Bronchial epithelial cell (primary cell): ENCODE data around the gene YIPF1. TPM values are rescaled to one million over a fixed set of nuclear protein-coding genes. Genes with fewer than 3 reads are reported as not detected.

ENCODE experiments used
- DNase-seq: peaks from one replicate; pipeline ENCODE4 v3.0.0-alpha.2; 2010; ENCODE audit warnings: low read depth
- FAIRE-seq: peaks from 2 replicates; lab custom pipeline; 2011; peaks lifted over from hg19 to GRCh38; lab: Jason Lieb, UNC
- H3K27me3 ChIP-seq: 2 replicates; pipeline ENCODE4 v1.5.1; 2011; ENCODE audit warnings: low read length; ENCODE audit not compliant: control insufficient read depth, insufficient read depth
- H3K36me3 ChIP-seq: 2 replicates; pipeline ENCODE4 v1.5.1; 2011; ENCODE audit warnings: low read length; ENCODE audit not compliant: control insufficient read depth, insufficient read depth
- H3K4me3 ChIP-seq: 2 replicates; pipeline ENCODE4 v1.5.1; 2011; ENCODE audit warnings: mild to moderate bottlenecking, low read depth, low read length, control low read depth
- CTCF ChIP-seq: IDR thresholded peaks from 2 replicates; pipeline ENCODE4 v1.5.1; 2011; ENCODE audit warnings: mild to moderate bottlenecking, moderate library complexity, low read length, control low read depth, inconsistent platforms; ENCODE audit not compliant: insufficient read depth, severe bottlenecking
- total RNA-seq: library from RNA; depleted of rRNA; stranded (reverse); fragments of >200 nt; gene quantifications from 2 replicates; pipeline ENCODE4 v1.2.1, GENCODE V29; 2014

Gene YIPF1
- total RNA-seq, 1 donor from 2014 or later: 18.7 TPM

- Histone ChIP-seq H3K27me3 (no peaks in the 10 kb centered on the region), H3K36me3 (no peaks in the 10 kb centered on the region), H3K4me3 (no peak overlapping the region)
- DNase-seq (no peak), FAIRE-seq (no peak)
- TF ChIP-seq CTCF: no peak
Measured at GRCh38 chr1:53902235-53903138, 12.9 kb upstream of the YIPF1 start.

DNA sequence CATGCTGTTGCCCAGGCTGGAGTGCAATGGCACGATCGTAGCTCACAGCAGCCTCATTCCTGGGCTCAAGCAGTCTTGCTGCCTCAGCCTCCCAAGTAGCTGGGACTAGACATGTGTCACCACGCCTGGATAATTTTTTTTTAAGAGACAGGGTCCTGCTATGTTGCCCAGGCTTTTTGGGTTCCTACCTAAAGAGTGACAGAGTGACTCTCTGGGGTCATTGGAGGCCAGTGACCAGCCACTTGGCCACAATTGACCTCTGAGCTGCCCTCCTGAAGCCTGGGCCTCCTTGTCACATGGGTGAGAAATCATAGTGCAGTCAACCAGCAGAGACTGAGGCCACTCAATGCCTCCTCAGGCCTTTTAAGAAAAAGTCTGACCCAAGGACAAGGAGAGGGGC is 10.1 kb upstream of the YIPF1 start:
- DNase-seq (no peak), FAIRE-seq (no peak)
- TF ChIP-seq CTCF: no peak
- no peak overlapping the region for H3K4me3 ChIP-seq
- H3K36me3 ChIP-seq: no peaks in the 10 kb centered on the region
- no peaks in the 10 kb centered on the region for H3K27me3 ChIP-seq

GRCh38 chr1:53899206-53899628 is 9.6 kb upstream of the YIPF1 start:
- no peak for TF ChIP-seq CTCF
- FAIRE-seq (no peak), DNase-seq (no peak)
- no peak overlapping the region for H3K4me3 ChIP-seq
- no peaks in the 10 kb centered on the region for H3K36me3 ChIP-seq
- H3K27me3 ChIP-seq: no peaks in the 10 kb centered on the region

DNA sequence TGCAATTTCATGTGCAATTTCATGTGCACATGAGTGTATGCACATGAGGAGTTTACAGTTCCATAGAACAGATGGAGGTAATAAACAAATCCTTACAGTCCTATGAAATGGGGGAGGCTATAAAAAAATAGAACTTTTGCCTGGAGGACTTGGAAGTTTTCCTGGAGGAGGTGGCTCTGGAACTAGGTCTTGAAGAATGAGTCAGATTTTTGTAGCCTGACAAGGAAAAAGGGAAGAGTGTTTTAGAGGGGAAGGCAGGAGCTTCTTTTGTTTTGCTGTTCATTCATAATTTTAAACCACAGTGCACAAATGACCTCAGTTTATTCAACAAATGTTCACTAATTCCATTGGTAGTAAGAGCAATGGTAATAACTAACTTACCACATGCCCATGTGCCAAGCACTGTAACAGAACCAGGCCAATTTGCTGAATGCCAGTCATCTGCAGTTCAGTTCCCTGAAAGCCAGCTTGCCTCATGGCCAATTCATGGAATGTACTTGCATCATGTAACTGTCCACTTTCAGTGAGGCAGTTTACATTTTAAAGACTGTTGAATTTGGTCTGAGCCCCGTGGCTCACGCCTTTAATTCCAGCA is 7.1 kb upstream of the YIPF1 start:
- no peak for TF ChIP-seq CTCF
- H3K27me3 ChIP-seq: no peaks in the 10 kb centered on the region
- FAIRE-seq (no peak), DNase-seq (peak; percentile 49)
- H3K4me3 ChIP-seq: no peak overlapping the region
- H3K36me3 ChIP-seq: no peaks in the 10 kb centered on the region

DNA sequence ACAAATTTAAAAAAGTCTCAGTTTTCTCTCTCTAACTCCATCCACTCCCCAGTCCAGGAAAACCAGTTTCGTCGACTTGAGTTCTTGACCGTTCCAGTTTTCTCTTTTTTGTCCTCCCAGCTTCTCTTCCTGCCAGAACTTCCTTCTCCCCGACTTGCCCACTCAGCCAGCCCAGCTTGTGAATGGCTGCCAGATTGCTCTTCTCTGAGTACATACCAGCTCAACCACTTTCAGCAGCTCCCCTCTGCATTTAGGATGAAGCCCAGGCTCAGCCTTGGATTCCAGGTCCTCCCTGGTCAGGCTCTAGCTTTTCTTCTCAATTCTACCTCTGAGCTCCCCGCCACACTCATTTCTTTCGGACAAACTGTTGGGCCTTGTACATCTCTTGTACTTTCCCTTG is 5.8 kb upstream of the YIPF1 start:
- Histone ChIP-seq H3K4me3 (no peak overlapping the region), H3K36me3 (no peaks in the 10 kb centered on the region), H3K27me3 (no peaks in the 10 kb centered on the region)
- no peak for TF ChIP-seq CTCF
- DNase-seq (no peak), FAIRE-seq (peak; percentile 73)

- no peaks in the 10 kb centered on the region for H3K36me3 ChIP-seq
- TF ChIP-seq CTCF: no peak
- no peaks in the 10 kb centered on the region for H3K27me3 ChIP-seq
- H3K4me3 ChIP-seq: no peak overlapping the region
- no peak for FAIRE-seq
- no peak for DNase-seq
Measured at GRCh38 chr1:53894644-53895043, 5.0 kb upstream of the YIPF1 start.
